Astrocyte (in vitro differentiated cells and primary cell): ENCODE results near the gene TARDBP. TPM values are rescaled to one million over a fixed set of nuclear protein-coding genes. Genes with fewer than 3 reads are reported as not detected.
A peak's percentile ranks its signal among the peaks of the same experiment; 100 is the strongest.
"Not testable (repeated sequence)": the region's sequence is repeated elsewhere in the genome, so short reads cannot be mapped to it uniquely, and the experiment has no call there.

Experiments used
- DNase-seq: peaks from one replicate; pipeline ENCODE4 v3.0.0-alpha.2; 2010; ENCODE audit warnings: low read depth
- FAIRE-seq: peaks from 2 replicates; lab custom pipeline; 2011; peaks lifted over from hg19 to GRCh38; lab: Jason Lieb, UNC
- H2AFZ ChIP-seq: 2 replicates; pipeline ENCODE4 v1.6.0; 2012; ENCODE audit warnings: low read depth, low read length, inconsistent platforms
- H3K27ac ChIP-seq: 2 replicates; pipeline ENCODE4 v1.5.1; 2011; ENCODE audit warnings: low read depth, low read length, inconsistent platforms
- H3K27me3 ChIP-seq: 2 replicates; pipeline ENCODE4 v1.6.0; 2011; ENCODE audit warnings: low read length, inconsistent platforms; ENCODE audit not compliant: insufficient read depth
- H3K36me3 ChIP-seq: 2 replicates; pipeline ENCODE4 v1.5.1; 2011; ENCODE audit warnings: low read length, inconsistent platforms; ENCODE audit not compliant: insufficient read depth
- H3K4me1 ChIP-seq: 2 replicates; pipeline ENCODE4 v1.5.1; 2011; ENCODE audit warnings: low read length, inconsistent platforms; ENCODE audit not compliant: insufficient read depth
- H3K4me2 ChIP-seq: 2 replicates; pipeline ENCODE4 v1.6.0; 2012; ENCODE audit warnings: low read length, inconsistent platforms
- H3K4me3 ChIP-seq: 2 replicates; pipeline ENCODE4 v1.5.1; 2011; ENCODE audit warnings: low read depth, mild to moderate bottlenecking, low read length, inconsistent platforms; ENCODE audit not compliant: insufficient read depth
- H3K79me2 ChIP-seq: 2 replicates; pipeline ENCODE4 v1.6.0; 2012; ENCODE audit warnings: mild to moderate bottlenecking, low read length, inconsistent platforms; ENCODE audit not compliant: insufficient read depth
- H3K9ac ChIP-seq: 2 replicates; pipeline ENCODE4 v1.6.0; 2012; ENCODE audit warnings: mild to moderate bottlenecking, low read length, inconsistent platforms
- H3K9me3 ChIP-seq: 2 replicates; pipeline ENCODE4 v1.5.1; 2012; ENCODE audit warnings: low read depth, mild to moderate bottlenecking, low read length, inconsistent platforms; ENCODE audit not compliant: insufficient read depth
- H4K20me1 ChIP-seq: 2 replicates; pipeline ENCODE4 v1.6.0; 2012; ENCODE audit warnings: low read length, inconsistent platforms; ENCODE audit not compliant: insufficient read depth
- H3K27ac Mint-ChIP-seq: one replicate; pipeline ENCODE4 v1.8.0; 2021; ENCODE audit warnings: mild to moderate bottlenecking, mixed read lengths; ENCODE audit not compliant: unreplicated experiment
- H3K27me3 Mint-ChIP-seq: one replicate; pipeline ENCODE4 v1.8.0; 2021; ENCODE audit warnings: low read depth, mixed read lengths; ENCODE audit not compliant: unreplicated experiment
- H3K36me3 Mint-ChIP-seq: one replicate; pipeline ENCODE4 v1.8.0; 2021; ENCODE audit warnings: low read depth, mixed read lengths; ENCODE audit not compliant: unreplicated experiment
- H3K4me1 Mint-ChIP-seq: one replicate; pipeline ENCODE4 v1.8.0; 2021; ENCODE audit warnings: low read depth, mixed read lengths; ENCODE audit not compliant: unreplicated experiment
- H3K4me3 Mint-ChIP-seq: one replicate; pipeline ENCODE4 v1.8.0; 2021; ENCODE audit warnings: mild to moderate bottlenecking, moderate library complexity, mixed read lengths; ENCODE audit not compliant: unreplicated experiment
- H3K9me3 Mint-ChIP-seq: one replicate; pipeline ENCODE4 v1.8.0; 2021; ENCODE audit warnings: mild to moderate bottlenecking, mixed read lengths; ENCODE audit not compliant: unreplicated experiment
- EZH2 ChIP-seq: IDR thresholded peaks from 2 replicates; pipeline ENCODE4 v1.6.1; 2012; ENCODE audit warnings: mild to moderate bottlenecking, low read length, inconsistent platforms; ENCODE audit not compliant: insufficient read depth
- total RNA-seq: library from RNA; stranded (reverse); gene quantifications from 2 replicates; pipeline ENCODE4 v1.2.1, GENCODE V29; 2021
- TF ChIP-seq, protein P1 (sequence below): IDR thresholded peaks from 2 replicates; pipeline ENCODE4 v1.5.1; 2011; ENCODE audit warnings: low read depth, mild to moderate bottlenecking, inconsistent platforms, low read length, moderate library complexity; ENCODE audit not compliant: insufficient read depth

TARDBP gene
- total RNA-seq, 1 donor from 2014 or later = 148 TPM

DNA sequence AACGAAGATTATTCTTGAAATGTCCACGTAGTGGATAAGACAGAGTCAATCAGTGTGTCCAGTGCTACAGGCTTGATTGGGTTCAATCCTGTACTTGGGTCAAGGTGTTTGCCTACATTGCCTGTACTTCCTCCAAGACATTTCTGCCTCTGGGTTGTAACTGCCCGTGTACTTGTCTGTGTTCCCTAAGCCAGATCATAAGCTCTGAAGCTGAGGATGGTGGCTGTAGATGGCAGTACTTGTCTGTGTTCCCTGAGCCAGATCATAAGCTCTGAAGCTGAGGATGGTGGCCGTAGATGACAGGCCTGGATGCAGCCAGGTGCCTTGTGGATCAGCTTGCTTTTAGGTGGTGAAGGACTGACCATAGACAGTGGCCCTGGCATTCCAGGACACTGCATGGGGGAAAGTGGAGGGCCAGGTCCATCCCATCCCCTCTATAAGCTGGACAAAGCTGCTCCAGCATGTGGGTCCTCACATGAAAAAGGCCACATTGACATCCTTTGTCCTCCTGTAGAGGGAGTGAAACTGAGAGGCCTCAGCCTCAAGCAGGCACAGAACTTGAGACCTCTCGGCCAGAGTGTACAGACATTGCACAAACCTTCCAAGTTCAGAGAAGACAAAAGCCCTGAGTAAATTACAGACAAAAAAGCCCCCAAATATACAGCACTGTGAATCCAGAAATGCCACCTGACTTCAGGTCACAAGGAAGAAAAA is 49.4 kb downstream of the TARDBP start:
- Histone ChIP-seq H3K9ac (peak overlapping the region; percentile 10), H3K27ac (no peak overlapping the region), H3K4me1 (peaks cover 14% of the 10 kb centered on the region), H3K4me3 (no peak overlapping the region), H3K36me3 (peaks cover 22% of the 10 kb centered on the region), H3K79me2 (peaks cover 35% of the 10 kb centered on the region), H2AFZ (no peak overlapping the region), H3K27me3 (no peaks in the 10 kb centered on the region), H4K20me1 (peaks cover 26% of the 10 kb centered on the region), H3K9me3 (no peaks in the 10 kb centered on the region), H3K4me2 (peak overlapping the region; percentile 92)
- TF ChIP-seq, protein P1, sequence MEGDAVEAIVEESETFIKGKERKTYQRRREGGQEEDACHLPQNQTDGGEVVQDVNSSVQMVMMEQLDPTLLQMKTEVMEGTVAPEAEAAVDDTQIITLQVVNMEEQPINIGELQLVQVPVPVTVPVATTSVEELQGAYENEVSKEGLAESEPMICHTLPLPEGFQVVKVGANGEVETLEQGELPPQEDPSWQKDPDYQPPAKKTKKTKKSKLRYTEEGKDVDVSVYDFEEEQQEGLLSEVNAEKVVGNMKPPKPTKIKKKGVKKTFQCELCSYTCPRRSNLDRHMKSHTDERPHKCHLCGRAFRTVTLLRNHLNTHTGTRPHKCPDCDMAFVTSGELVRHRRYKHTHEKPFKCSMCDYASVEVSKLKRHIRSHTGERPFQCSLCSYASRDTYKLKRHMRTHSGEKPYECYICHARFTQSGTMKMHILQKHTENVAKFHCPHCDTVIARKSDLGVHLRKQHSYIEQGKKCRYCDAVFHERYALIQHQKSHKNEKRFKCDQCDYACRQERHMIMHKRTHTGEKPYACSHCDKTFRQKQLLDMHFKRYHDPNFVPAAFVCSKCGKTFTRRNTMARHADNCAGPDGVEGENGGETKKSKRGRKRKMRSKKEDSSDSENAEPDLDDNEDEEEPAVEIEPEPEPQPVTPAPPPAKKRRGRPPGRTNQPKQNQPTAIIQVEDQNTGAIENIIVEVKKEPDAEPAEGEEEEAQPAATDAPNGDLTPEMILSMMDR = no peak
- H3K4me1 Mint-ChIP-seq = peaks cover 16% of the 10 kb centered on the region
- peak overlapping the region; percentile 18 for H3K27ac Mint-ChIP-seq
- no peak for FAIRE-seq
- H3K27me3 Mint-ChIP-seq = no peaks in the 10 kb centered on the region
- DNase-seq = no peak
- no peak overlapping the region for H3K4me3 Mint-ChIP-seq
- peaks cover 15% of the 10 kb centered on the region for H3K36me3 Mint-ChIP-seq
- no peaks in the 10 kb centered on the region for H3K9me3 Mint-ChIP-seq

DNA sequence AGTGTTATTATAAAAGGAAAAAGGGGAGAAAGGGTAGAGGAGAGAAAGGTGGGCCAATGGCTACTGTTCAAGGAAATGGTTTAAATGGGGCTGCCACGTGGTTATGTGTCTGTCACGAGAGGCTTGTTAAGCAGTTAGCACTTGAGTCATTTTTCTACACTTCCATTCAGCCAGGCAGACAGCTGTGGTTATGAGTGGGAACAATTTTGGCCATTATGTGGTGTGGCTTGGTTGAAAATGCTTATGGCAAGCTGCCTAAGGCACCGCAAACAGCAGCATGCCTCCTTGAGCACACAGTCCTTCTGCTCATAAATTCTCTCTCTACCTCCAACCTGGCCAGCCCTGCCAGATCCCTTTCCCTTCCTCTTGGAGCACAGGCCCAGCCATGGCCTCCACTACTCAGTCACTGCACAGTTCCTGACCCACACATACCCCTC is 50.5 kb downstream of the TARDBP start:
- H3K4me2 ChIP-seq = no peak overlapping the region
- no peaks in the 10 kb centered on the region for H3K27me3 ChIP-seq
- Mint-ChIP-seq H3K4me1 (peaks cover 16% of the 10 kb centered on the region), H3K36me3 (peaks cover 16% of the 10 kb centered on the region), H3K27ac (no peak overlapping the region), H3K4me3 (no peak overlapping the region), H3K27me3 (no peaks in the 10 kb centered on the region), H3K9me3 (no peaks in the 10 kb centered on the region)
- TF ChIP-seq, protein P1 = no peak
- TF ChIP-seq EZH2 = no peak
- H3K79me2 ChIP-seq = peaks cover 28% of the 10 kb centered on the region
- no peaks in the 10 kb centered on the region for H3K9me3 ChIP-seq
- no peak overlapping the region for H3K9ac ChIP-seq
- H3K4me1 ChIP-seq = peaks cover 14% of the 10 kb centered on the region
- no peak overlapping the region for H3K27ac ChIP-seq
- peaks cover 24% of the 10 kb centered on the region for H3K36me3 ChIP-seq
- H2AFZ ChIP-seq = no peak overlapping the region
- peaks cover 16% of the 10 kb centered on the region for H4K20me1 ChIP-seq
- FAIRE-seq (no peak), DNase-seq (peak; percentile 91)
- no peak overlapping the region for H3K4me3 ChIP-seq

DNA sequence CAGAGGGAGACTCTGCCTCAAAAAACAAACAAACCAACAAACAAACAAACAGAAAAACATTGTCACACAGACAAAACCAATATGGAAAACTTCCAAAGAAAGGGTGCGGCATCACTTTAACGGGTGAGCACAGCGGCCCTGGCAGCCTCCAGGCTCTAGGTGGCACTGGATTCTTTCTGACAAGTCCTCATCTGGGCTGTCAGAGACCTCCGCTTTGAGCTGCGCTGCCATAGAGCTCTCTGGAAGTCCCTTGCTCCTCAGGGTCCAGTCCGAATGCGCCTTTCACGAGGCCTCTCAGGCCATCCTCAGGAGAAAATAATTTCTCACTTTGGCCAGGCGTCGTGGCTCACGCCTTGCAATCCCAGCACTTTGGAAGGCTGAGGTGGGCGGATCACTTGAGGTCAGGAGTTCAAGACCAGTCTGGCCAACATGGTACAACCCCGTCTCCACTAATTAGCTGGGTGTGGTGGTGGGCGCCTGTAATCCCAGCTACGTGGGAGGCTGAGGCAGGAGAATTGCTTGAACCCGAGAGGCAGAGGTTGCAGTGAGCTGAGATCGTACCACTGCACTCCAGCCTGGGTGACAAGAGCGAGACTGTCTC is 51.6 kb downstream of the TARDBP start:
- H2AFZ ChIP-seq, H3K4me3 ChIP-seq, H3K4me2 ChIP-seq, H3K4me3 Mint-ChIP-seq, FAIRE-seq, DNase-seq, H3K27ac ChIP-seq, H3K4me1 ChIP-seq, H3K27ac Mint-ChIP-seq, H4K20me1 ChIP-seq, H3K9me3 ChIP-seq, H3K27me3 ChIP-seq, H3K9me3 Mint-ChIP-seq, H3K9ac ChIP-seq, H3K27me3 Mint-ChIP-seq: not testable (repeated sequence)
- H3K79me2 ChIP-seq = peaks cover 17% of the 10 kb centered on the region
- Mint-ChIP-seq H3K4me1 (peaks cover 16% of the 10 kb centered on the region), H3K36me3 (peaks cover 20% of the 10 kb centered on the region)
- H3K36me3 ChIP-seq = peaks cover 34% of the 10 kb centered on the region
